Endothelial cell of umbilical vein (primary cell): ENCODE data around the gene UBXN11. TPM values are rescaled to one million over a fixed set of nuclear protein-coding genes. Genes with fewer than 3 reads are reported as not detected.

ENCODE experiments used
- BruUV-seq: library from RNA; stranded (reverse); fragments of 400-500 nt; replicated peaks from 2 replicates; lab custom pipeline; 2021; lab: Mats Ljungman, UMichigan
- CTCF ChIA-PET: fragments of 300-600, 350-600 bp; sonication (Branson Sonifier 250); formaldehyde crosslinking; loops from one replicate; lab custom pipeline; 2021; ENCODE audit warnings: antibody characterized with exemption, inconsistent platforms; lab: Charles Lee
- POLR2A ChIA-PET: fragments of 300-600, 350-600 bp; sonication (Branson Sonifier 250); formaldehyde crosslinking; loops from one replicate; lab custom pipeline; 2021; ENCODE audit warnings: antibody characterized with exemption, inconsistent platforms; lab: Charles Lee
- DNase-seq: peaks from one replicate; pipeline ENCODE4 v3.0.0-alpha.2; 2011; ENCODE audit warnings: low read depth, low spot score
- FAIRE-seq: peaks from 2 replicates; lab custom pipeline; 2011; peaks lifted over from hg19 to GRCh38; lab: Jason Lieb, UNC
- H2AFZ ChIP-seq: 2 replicates; pipeline ENCODE4 v1.6.0; 2012; ENCODE audit warnings: low read depth, low read length, control low read depth, inconsistent platforms
- H3K27ac ChIP-seq: 2 replicates; pipeline ENCODE4 v1.5.1; 2011; ENCODE audit warnings: low read depth, mild to moderate bottlenecking, control low read depth, low read length, moderate library complexity; ENCODE audit not compliant: insufficient read depth
- H3K27me3 ChIP-seq, 2 experiments: 2 replicates each; pipeline versions ENCODE4 v1.6.0 to v1.6.1; 2011; ENCODE audit warnings: low read length in 2 of 2, mixed read lengths in 1 of 2; ENCODE audit not compliant: control insufficient read depth in 2 of 2, insufficient read depth in 2 of 2
- H3K36me3 ChIP-seq, 2 experiments: 2 replicates in 1 of 2; 3 replicates in 1 of 2; pipeline ENCODE4 v1.5.1; 2011; ENCODE audit warnings: low read length in 2 of 2, mild to moderate bottlenecking in 1 of 2, moderate library complexity in 1 of 2; ENCODE audit not compliant: control insufficient read depth in 2 of 2, insufficient read depth in 2 of 2; ENCODE audit errors: extremely low read depth in 1 of 2
- H3K4me1 ChIP-seq: 3 replicates; pipeline ENCODE4 v1.5.1; 2011; ENCODE audit warnings: mild to moderate bottlenecking, low read length; ENCODE audit not compliant: control insufficient read depth, insufficient read depth; ENCODE audit errors: extremely low read depth
- H3K4me2 ChIP-seq: 2 replicates; pipeline ENCODE4 v1.6.1; 2011; ENCODE audit warnings: low read length, control low read depth, mixed read lengths; ENCODE audit not compliant: insufficient read depth
- H3K4me3 ChIP-seq, 3 experiments: fragments of 200-600 bp in 1 of 3; sonication (generic), shearing (Covaris generic) in 1 of 3; replicated peaks in 1 of 3; 2 replicates each; pipeline ENCODE4 v1.5.1; 2011 to 2016; ENCODE audit warnings: control low read depth in 3 of 3, low read length in 3 of 3, mild to moderate bottlenecking in 2 of 3, inconsistent platforms in 1 of 3, low read depth in 1 of 3, moderate library complexity in 1 of 3; ENCODE audit not compliant: insufficient read depth in 1 of 3
- H3K79me2 ChIP-seq: 2 replicates; pipeline ENCODE4 v1.6.0; 2012; ENCODE audit warnings: low read length, inconsistent platforms; ENCODE audit not compliant: control insufficient read depth, insufficient read depth
- H3K9ac ChIP-seq: replicated peaks from 2 replicates; pipeline ENCODE3; 2011; ENCODE audit warnings: low read length, control low read depth; ENCODE audit not compliant: insufficient read depth; ENCODE audit errors: extremely low read depth
- H3K9me1 ChIP-seq: replicated peaks from 3 replicates; pipeline ENCODE4 v1.6.0; 2011; ENCODE audit warnings: mild to moderate bottlenecking, low read length; ENCODE audit not compliant: control insufficient read depth, insufficient read depth; ENCODE audit errors: extremely low read depth
- H3K9me3 ChIP-seq: replicated peaks from 2 replicates; pipeline ENCODE4 v1.5.1; 2012; ENCODE audit warnings: low read length, inconsistent platforms; ENCODE audit not compliant: control insufficient read depth, insufficient read depth
- H4K20me1 ChIP-seq: replicated peaks from 2 replicates; pipeline ENCODE3; 2011; ENCODE audit warnings: mild to moderate bottlenecking, low read length; ENCODE audit not compliant: control insufficient read depth, insufficient read depth; ENCODE audit errors: extremely low read depth
- EZH2 ChIP-seq: IDR thresholded peaks from 2 replicates; pipeline ENCODE4 v1.6.1; 2012; ENCODE audit warnings: borderline replicate concordance, low read depth, mild to moderate bottlenecking, moderate library complexity, low read length, inconsistent platforms; ENCODE audit not compliant: severe bottlenecking
- FOS ChIP-seq: IDR thresholded peaks from 2 replicates; pipeline ENCODE4 v1.6.1; 2011; ENCODE audit warnings: mild to moderate bottlenecking, low read length, moderate library complexity, borderline replicate concordance; ENCODE audit not compliant: insufficient read depth
- GATA2 ChIP-seq: IDR thresholded peaks from 2 replicates; pipeline ENCODE4 v1.7.0; 2011; ENCODE audit warnings: low read depth, mild to moderate bottlenecking, moderate library complexity, mixed read lengths, low read length; ENCODE audit not compliant: insufficient read length, insufficient read depth
- JUN ChIP-seq: IDR thresholded peaks from 2 replicates; pipeline ENCODE4 v1.6.1; 2011; ENCODE audit warnings: borderline replicate concordance, low read depth; ENCODE audit not compliant: insufficient read length, insufficient read depth
- MYC ChIP-seq: IDR thresholded peaks from one replicate; pipeline ENCODE4 v1.6.1; 2011; ENCODE audit warnings: mild to moderate bottlenecking, low read depth, low read length
- POLR2A ChIP-seq: IDR thresholded peaks from 2 replicates; pipeline ENCODE4 v1.6.1; 2012; ENCODE audit warnings: low read depth, mild to moderate bottlenecking, control low read depth, low read length
- POLR2AphosphoS5 ChIP-seq: IDR thresholded peaks from 2 replicates; pipeline ENCODE4 v1.6.1; 2012; ENCODE audit warnings: low read depth, mild to moderate bottlenecking, control low read depth, low read length, moderate library complexity; ENCODE audit not compliant: insufficient read depth
- dilution Hi-C: fragments of 300-500 bp; cut with MboI; formaldehyde crosslinking; loops from one replicate; pipeline ENCODE4 v1.15.0; 2019; ENCODE audit warnings: low sequenced_read_pairs; ENCODE audit not compliant: extremely low pct_ligation_motif_present
- intact Hi-C: fragments of 100-400 bp; cut with micrococcal nuclease; formaldehyde crosslinking; loops from one replicate; pipeline ENCODE4 v1.10.0; 2022
- polyA plus RNA-seq, 4 experiments: library from polyadenylated mRNA; depleted of rRNA in 3 of 4; stranded (reverse) in 3 of 4; unstranded in 1 of 4; fragments of >200 nt; gene quantifications; 2 replicates each; pipeline versions ENCODE4 v1.2.1 to v1.2.3, GENCODE V29; 2011 to 2012; ENCODE audit warnings: missing spikeins in 1 of 4
- total RNA-seq: library from RNA; stranded (reverse); gene quantifications from 2 replicates; pipeline ENCODE4 v1.2.3, GENCODE V29; 2021
- TF ChIP-seq, protein P1 (sequence below), 2 donors: IDR thresholded peaks; 1 replicate in 1 of 2; 2 replicates in 1 of 2; pipeline ENCODE4 v1.5.1; 2011; ENCODE audit warnings: low read length in 2 of 2, mild to moderate bottlenecking in 2 of 2, moderate library complexity in 2 of 2, control low read depth in 1 of 2, inconsistent platforms in 1 of 2, low read depth in 1 of 2; ENCODE audit not compliant: insufficient read depth in 1 of 2; ENCODE audit errors: extremely low read depth in 1 of 2
- TF ChIP-seq, protein P2 (sequence below): IDR thresholded peaks from 2 replicates; pipeline ENCODE4 v1.6.1; 2011; ENCODE audit not compliant: insufficient read depth, insufficient read length

The UBXN11 gene
- total and polyA plus RNA-seq, 2 donors (not counting 3 experiments of a cell fraction or from before 2014, with no cell fraction given): 14.8 to 15.6 TPM

DNA sequence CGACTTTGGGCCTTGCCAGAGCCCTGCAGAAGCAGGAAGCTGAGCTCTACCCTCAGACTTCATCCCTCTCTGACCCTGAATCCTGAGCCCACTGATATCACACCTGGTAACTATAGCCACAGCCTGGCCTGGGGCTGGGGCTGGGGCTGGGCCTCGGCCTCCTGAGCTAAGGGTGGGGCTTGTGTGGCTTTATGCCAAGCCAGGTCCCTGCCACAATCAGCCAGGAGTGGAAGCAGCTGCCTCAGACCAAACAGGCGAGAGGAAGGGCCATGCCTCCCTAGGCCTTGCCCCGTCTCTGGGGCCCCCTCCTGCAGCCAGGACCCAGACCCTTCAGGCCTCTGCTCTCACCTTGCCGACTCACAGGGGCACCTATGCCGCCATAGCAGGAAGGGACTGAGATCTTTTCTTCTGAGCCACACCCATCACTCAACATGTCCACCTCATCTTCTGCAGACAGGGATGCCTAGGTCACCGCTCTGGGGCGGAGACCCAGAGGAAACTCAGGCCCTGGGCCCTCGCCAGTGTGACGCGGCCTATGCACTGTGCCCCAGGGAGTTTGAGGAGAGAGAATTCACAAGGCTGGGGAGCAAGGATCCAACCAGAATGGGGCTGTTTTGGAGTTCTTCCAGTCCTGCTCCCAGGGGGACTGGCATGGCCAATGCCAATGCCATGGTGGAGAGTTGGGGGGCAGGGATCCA is 5.7 kb downstream of the UBXN11 start:
- peaks cover 6% of the 10 kb centered on the region for H3K4me1 ChIP-seq
- TF ChIP-seq, protein P1, sequence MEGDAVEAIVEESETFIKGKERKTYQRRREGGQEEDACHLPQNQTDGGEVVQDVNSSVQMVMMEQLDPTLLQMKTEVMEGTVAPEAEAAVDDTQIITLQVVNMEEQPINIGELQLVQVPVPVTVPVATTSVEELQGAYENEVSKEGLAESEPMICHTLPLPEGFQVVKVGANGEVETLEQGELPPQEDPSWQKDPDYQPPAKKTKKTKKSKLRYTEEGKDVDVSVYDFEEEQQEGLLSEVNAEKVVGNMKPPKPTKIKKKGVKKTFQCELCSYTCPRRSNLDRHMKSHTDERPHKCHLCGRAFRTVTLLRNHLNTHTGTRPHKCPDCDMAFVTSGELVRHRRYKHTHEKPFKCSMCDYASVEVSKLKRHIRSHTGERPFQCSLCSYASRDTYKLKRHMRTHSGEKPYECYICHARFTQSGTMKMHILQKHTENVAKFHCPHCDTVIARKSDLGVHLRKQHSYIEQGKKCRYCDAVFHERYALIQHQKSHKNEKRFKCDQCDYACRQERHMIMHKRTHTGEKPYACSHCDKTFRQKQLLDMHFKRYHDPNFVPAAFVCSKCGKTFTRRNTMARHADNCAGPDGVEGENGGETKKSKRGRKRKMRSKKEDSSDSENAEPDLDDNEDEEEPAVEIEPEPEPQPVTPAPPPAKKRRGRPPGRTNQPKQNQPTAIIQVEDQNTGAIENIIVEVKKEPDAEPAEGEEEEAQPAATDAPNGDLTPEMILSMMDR (IDR thresholded peaks at IDR 0.05; ENCODE audit: extremely low read depth in 1 of 2, insufficient read depth in 1 of 2, low read depth in 1 of 2, low read length in 2 of 2): no peak
- no peak for TF ChIP-seq POLR2A
- TF ChIP-seq MYC: no peak
- no peak for TF ChIP-seq JUN
- no peak for TF ChIP-seq GATA2
- no peak for TF ChIP-seq POLR2AphosphoS5
- no peak for TF ChIP-seq EZH2
- TF ChIP-seq, protein P2, sequence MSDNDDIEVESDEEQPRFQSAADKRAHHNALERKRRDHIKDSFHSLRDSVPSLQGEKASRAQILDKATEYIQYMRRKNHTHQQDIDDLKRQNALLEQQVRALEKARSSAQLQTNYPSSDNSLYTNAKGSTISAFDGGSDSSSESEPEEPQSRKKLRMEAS: no peak
- TF ChIP-seq FOS: no peak
- H3K36me3 ChIP-seq: no peaks in the 10 kb centered on the region
- H3K4me3 ChIP-seq: no peak overlapping the region
- no peaks in the 10 kb centered on the region for H3K9me3 ChIP-seq
- H3K9me1 ChIP-seq: no peaks in the 10 kb centered on the region
- ChIA-PET POLR2A (no interaction called here), CTCF (interaction anchor here (1.5 to 3.9 kb wide), 2 partner anchors 16 to 22 kb away, joined by 4 to 18 read pairs; no protein-coding TSS in a partner anchor)
- no TSS peak for BruUV-seq
- FAIRE-seq (no peak), DNase-seq (no peak)
- no peaks in the 10 kb centered on the region for H3K27me3 ChIP-seq
- no peak overlapping the region for H3K27ac ChIP-seq
- no peak overlapping the region for H2AFZ ChIP-seq
- dilution Hi-C loops: no loop called here
- no peaks in the 10 kb centered on the region for H3K79me2 ChIP-seq
- H3K9ac ChIP-seq: no peak overlapping the region
- H3K4me2 ChIP-seq: no peak overlapping the region
- intact Hi-C loops: no loop called here
- H4K20me1 ChIP-seq: no peaks in the 10 kb centered on the region
